C4-2B (cell line): ENCODE results near the gene ALDH7A1.

Experiments used
- ZFX ChIP-seq: fragments of 450-650 bp; IDR thresholded peaks from 2 replicates; pipeline ENCODE4 v1.6.1; 2017
- TF ChIP-seq, protein P1 (sequence below): fragments of 450-650 bp; conservative IDR thresholded peaks from 2 replicates; pipeline ENCODE4 v1.5.1; 2017; ENCODE audit warnings: mild to moderate bottlenecking

DNA sequence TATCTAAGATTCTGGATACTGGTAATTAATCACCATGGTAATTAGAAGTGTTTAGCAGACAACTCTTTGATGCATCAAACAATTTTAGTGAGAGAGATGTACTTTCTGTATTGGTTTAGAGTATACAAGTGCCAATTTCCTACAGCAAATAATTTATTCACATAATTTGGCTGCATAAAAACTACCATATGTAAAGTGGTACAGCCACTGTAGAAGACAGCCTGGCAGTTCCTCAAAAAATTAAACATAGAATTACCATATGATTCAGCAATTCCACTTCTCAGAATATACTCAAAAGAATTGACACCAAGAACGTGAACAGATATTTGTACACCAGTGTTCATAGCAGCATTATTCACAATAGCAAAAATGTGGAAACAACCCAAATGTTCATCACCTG is 41.9 kb upstream of the ALDH7A1 start:
- TF ChIP-seq, protein P1, sequence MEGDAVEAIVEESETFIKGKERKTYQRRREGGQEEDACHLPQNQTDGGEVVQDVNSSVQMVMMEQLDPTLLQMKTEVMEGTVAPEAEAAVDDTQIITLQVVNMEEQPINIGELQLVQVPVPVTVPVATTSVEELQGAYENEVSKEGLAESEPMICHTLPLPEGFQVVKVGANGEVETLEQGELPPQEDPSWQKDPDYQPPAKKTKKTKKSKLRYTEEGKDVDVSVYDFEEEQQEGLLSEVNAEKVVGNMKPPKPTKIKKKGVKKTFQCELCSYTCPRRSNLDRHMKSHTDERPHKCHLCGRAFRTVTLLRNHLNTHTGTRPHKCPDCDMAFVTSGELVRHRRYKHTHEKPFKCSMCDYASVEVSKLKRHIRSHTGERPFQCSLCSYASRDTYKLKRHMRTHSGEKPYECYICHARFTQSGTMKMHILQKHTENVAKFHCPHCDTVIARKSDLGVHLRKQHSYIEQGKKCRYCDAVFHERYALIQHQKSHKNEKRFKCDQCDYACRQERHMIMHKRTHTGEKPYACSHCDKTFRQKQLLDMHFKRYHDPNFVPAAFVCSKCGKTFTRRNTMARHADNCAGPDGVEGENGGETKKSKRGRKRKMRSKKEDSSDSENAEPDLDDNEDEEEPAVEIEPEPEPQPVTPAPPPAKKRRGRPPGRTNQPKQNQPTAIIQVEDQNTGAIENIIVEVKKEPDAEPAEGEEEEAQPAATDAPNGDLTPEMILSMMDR, result no peak
- no peak for TF ChIP-seq ZFX
